MM.1S (cell line): ENCODE measurements around the gene FAIM2.

ENCODE experiments used
- CTCF ChIP-seq: fragments of 300-600 bp; sonication (generic); IDR thresholded peaks from 2 replicates; pipeline ENCODE4 v1.5.1; 2016; ENCODE audit warnings: antibody characterized with exemption, low read length, mixed read lengths
- EZH2phosphoT487 ChIP-seq: fragments of 300-600 bp; sonication (generic); IDR thresholded peaks from 2 replicates; pipeline ENCODE4 v1.6.1; 2018; ENCODE audit warnings: antibody characterized with exemption, low read length

GRCh38 chr12:49878021-49878420 lies 25.7 kb downstream of the FAIM2 start:
- TF ChIP-seq EZH2phosphoT487: no peak
- no peak for TF ChIP-seq CTCF
